ENCODE measurements around the gene PMEPA1.

PMEPA1 gene

DNA sequence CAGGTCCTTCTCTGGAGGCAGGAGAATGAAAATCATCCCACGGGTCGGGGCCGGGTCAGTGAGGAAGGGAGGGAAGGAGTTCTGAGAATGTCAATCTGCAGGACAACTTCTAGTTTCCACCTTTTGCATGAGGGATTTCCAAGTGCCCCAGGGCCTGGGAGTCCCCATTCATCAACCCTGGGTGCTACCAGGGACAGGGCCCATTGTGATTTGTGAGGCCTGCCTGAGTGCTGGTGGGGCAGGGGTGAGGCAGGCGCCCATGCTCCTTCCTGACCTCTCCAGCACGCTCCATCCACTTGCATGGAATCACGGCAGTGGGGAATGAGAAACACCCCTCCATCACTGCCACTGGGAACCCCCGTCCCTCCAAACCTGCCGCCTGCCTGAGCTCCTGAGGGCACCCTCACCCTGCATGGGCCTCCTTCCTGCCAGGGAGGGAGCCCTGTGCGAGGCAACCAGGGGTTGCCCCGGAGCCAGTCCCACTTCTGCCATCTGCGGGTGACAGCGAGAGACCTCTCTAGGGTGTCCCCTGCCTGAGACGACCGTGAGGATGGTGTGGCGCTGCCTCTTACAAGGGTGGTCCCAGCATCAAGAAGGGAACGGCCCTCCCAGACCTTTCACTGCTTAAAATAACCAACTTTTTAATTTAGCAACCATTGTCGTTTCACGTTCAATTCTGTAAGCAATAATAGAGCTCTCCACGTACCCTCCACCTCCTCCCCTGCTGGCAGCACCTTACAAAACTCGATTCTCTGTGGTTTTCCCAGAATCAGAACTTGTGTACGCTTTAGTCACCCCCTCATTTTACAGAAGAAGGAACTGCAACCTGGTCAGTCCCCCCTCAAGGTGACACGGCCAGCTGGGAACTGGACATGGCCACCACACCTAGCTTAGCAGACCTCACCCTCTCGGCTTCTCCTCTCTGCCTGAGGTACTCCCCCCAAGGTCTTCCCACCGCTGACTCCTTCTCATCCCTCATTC lies 28.6 kb downstream of the PMEPA1 start:
- Histone ChIP-seq H3K27ac (ENCODE audit: extremely low read depth, low read depth, low read length) (no peak overlapping the region), H3K4me1 (ENCODE audit: control insufficient read depth, insufficient read depth, low read length) (peaks cover 9% of the 10 kb centered on the region), H3K4me3 (ENCODE audit: low read depth, low read length) (no peak overlapping the region), H3K36me3 (ENCODE audit: control insufficient read depth in 2 of 2, insufficient read depth in 1 of 2, low read length in 2 of 2) (no peaks in the 10 kb centered on the region), H3K9me3 (ENCODE audit: control insufficient read depth, insufficient read depth, low read depth, low read length) (no peaks in the 10 kb centered on the region)
- TF ChIP-seq, protein P1, sequence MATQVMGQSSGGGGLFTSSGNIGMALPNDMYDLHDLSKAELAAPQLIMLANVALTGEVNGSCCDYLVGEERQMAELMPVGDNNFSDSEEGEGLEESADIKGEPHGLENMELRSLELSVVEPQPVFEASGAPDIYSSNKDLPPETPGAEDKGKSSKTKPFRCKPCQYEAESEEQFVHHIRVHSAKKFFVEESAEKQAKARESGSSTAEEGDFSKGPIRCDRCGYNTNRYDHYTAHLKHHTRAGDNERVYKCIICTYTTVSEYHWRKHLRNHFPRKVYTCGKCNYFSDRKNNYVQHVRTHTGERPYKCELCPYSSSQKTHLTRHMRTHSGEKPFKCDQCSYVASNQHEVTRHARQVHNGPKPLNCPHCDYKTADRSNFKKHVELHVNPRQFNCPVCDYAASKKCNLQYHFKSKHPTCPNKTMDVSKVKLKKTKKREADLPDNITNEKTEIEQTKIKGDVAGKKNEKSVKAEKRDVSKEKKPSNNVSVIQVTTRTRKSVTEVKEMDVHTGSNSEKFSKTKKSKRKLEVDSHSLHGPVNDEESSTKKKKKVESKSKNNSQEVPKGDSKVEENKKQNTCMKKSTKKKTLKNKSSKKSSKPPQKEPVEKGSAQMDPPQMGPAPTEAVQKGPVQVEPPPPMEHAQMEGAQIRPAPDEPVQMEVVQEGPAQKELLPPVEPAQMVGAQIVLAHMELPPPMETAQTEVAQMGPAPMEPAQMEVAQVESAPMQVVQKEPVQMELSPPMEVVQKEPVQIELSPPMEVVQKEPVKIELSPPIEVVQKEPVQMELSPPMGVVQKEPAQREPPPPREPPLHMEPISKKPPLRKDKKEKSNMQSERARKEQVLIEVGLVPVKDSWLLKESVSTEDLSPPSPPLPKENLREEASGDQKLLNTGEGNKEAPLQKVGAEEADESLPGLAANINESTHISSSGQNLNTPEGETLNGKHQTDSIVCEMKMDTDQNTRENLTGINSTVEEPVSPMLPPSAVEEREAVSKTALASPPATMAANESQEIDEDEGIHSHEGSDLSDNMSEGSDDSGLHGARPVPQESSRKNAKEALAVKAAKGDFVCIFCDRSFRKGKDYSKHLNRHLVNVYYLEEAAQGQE (tag by site-specific recombination; IDR thresholded peaks at IDR 0.05) = peak; percentile 45; the same call in 1 of the 2 replicates
- TF ChIP-seq ZNF10 (tag by site-specific recombination; IDR thresholded peaks at IDR 0.05) = no peak
- ChIA-PET POLR2A (interaction anchor here (1.2 to 1.4 kb wide), 2 partner anchors 18 to 28 kb away, joined by 4 read pairs; partner anchors contain the start of gene PMEPA1), CTCF (interaction anchor here (1.2 kb wide), 1 partner anchor 30 kb away, joined by 3 read pairs; no protein-coding TSS in a partner anchor)

DNA sequence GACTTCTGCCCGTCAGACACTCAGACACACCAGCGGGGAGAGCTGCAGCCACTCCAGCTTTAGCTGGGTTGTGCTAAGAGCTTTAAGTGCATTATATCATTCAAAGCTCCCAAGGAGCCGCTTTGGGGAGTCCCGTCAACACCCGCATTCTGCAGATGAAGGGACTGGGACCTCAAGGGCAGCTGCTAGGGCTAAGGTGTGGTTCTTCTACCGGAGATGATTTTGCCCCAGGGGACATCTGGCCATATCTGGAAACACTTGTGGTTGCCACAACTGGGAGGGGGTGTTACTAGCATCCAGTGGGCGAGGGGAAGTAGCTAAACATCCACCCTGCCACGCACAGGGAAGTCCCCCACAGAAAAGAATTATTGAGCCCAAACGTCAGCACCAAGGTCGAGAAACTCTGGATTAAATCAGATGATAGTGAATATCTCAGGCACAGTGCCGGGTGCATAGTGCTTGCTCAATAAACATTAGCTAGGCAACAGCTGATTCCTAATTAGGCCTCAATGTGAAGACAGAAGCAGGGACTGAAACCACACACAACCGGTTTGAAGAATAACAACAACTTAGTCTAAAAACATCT lies 29.6 kb downstream of the PMEPA1 start:
- Histone ChIP-seq H3K4me1 (ENCODE audit: control insufficient read depth, insufficient read depth, low read length) (peaks cover 9% of the 10 kb centered on the region; the same call in 1 of the 2 replicates), H3K36me3 (ENCODE audit: control insufficient read depth in 2 of 2, insufficient read depth in 1 of 2, low read length in 2 of 2) (no peaks in the 10 kb centered on the region), H3K27ac (ENCODE audit: extremely low read depth, low read depth, low read length) (no peak overlapping the region), H3K9me3 (ENCODE audit: control insufficient read depth, insufficient read depth, low read depth, low read length) (no peaks in the 10 kb centered on the region), H3K4me3 (ENCODE audit: low read depth, low read length) (no peak overlapping the region)
- TF ChIP-seq TRIM28 (IDR thresholded peaks at IDR 0.05; ENCODE audit: borderline replicate concordance, low read length) = no peak
- 0 out of 2 replicates have a peak, but pooled peaks have one; percentile 39 for TF ChIP-seq ZNF664 (tag by site-specific recombination; IDR thresholded peaks at IDR 0.05)
- CTCF ChIA-PET = interaction anchor here (0.6 to 1.2 kb wide), 4 partner anchors 11 to 1895 kb away, joined by 3 read pairs; no protein-coding TSS in a partner anchor
- POLR2A ChIA-PET = interaction anchor here (1.2 kb wide), 1 partner anchor 19 kb away, joined by 4 read pairs; no protein-coding TSS in a partner anchor

DNA sequence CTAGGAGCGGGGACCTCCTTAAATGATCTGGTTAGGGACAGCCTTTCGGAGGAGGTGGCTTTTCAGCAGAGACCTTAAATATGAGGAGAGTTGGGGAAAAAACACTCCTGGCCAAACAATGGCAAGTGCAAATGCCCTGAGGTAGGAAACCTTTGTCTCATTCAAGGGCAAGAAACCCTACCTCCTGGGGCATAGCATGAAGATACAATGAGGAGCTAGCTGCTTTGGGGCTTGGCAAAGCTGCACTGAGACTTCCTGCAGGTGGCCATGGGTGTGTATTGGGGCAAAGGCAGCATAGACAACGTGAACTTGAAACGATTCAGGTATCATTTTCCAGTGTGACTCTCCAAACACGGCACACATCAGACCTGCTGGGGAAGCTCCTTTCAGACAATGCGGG lies 30.7 kb downstream of the PMEPA1 start:
- Histone ChIP-seq H3K4me3 (ENCODE audit: low read depth, low read length) (no peak overlapping the region), H3K9me3 (ENCODE audit: control insufficient read depth, insufficient read depth, low read depth, low read length) (no peaks in the 10 kb centered on the region), H3K27ac (ENCODE audit: extremely low read depth, low read depth, low read length) (no peak overlapping the region), H3K4me1 (ENCODE audit: control insufficient read depth, insufficient read depth, low read length) (0 out of 2 replicates have a peak, but pooled peaks cover 2% of the 10 kb centered on the region), H3K36me3 (ENCODE audit: control insufficient read depth in 2 of 2, insufficient read depth in 1 of 2, low read length in 2 of 2) (no peaks in the 10 kb centered on the region)
- no peak for TF ChIP-seq ZFP3 (tag by site-specific recombination; IDR thresholded peaks at IDR 0.05; ENCODE audit: low read depth)
- TF ChIP-seq ZNF623 (tag by site-specific recombination; IDR thresholded peaks at IDR 0.05) = peak; percentile 87
- POLR2A ChIA-PET = no interaction called here
- CTCF ChIA-PET = no interaction called here

DNA sequence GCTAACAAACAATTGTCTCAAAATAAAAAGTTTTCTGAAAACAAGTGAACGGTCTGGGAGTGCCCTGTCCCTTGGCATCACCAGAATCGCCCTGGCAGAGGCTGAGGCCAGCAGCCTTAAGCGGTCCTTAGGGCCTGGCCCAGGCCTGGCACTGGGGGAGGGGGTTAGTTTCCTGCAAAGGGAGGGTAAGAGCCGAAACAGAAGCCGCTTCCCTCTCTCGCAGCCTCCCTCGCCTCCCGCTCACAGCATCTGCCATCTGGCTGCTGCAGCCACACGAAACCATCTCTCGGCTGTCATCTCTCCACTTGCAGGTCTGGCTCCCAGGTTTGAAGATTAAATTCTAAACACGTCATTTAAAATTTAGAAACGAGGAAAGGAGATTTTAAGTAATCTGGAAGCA lies 31.5 kb downstream of the PMEPA1 start:
- Histone ChIP-seq H3K9me3 (ENCODE audit: control insufficient read depth, insufficient read depth, low read depth, low read length) (no peaks in the 10 kb centered on the region), H3K27ac (ENCODE audit: extremely low read depth, low read depth, low read length) (no peak overlapping the region), H3K4me3 (ENCODE audit: low read depth, low read length) (no peak overlapping the region), H3K36me3 (ENCODE audit: control insufficient read depth in 2 of 2, insufficient read depth in 1 of 2, low read length in 2 of 2) (no peaks in the 10 kb centered on the region), H3K4me1 (ENCODE audit: control insufficient read depth, insufficient read depth, low read length) (0 out of 2 replicates have a peak, but pooled peaks cover 2% of the 10 kb centered on the region)
- ChIA-PET POLR2A (no interaction called here), CTCF (no interaction called here)
- TF ChIP-seq ZNF473 (tag by site-specific recombination; IDR thresholded peaks at IDR 0.05) (no peak), KLF1 (tag by site-specific recombination; IDR thresholded peaks at IDR 0.05) (no peak)

DNA sequence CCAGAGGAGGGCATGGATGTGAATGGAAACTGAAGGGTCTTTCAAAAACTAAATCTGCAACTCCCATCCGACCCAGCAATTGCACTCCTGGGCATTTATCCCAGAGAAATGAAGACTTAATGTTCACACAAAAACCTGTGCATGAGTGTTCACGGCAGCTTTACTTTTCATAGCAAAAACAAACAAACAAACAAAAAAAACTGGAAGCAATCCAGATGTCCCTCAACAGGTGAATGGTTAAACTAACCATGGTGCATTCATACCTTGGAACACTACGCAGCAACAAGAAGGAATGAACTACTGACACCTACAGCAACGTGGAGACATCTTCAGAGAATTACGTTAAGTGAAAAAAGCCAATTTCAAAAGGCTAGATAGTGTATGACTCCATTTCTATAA lies 32.2 kb downstream of the PMEPA1 start:
- no peaks in the 10 kb centered on the region for H3K9me3 ChIP-seq (ENCODE audit: control insufficient read depth, insufficient read depth, low read depth, low read length)
- TF ChIP-seq KLF1 (tag by site-specific recombination; IDR thresholded peaks at IDR 0.05) (no peak), ZSCAN23 (tag by site-specific recombination; IDR thresholded peaks at IDR 0.05) (no peak), SCRT2 (tag by site-specific recombination; IDR thresholded peaks at IDR 0.05) (peak; percentile 68)
- TF ChIP-seq, protein P2, sequence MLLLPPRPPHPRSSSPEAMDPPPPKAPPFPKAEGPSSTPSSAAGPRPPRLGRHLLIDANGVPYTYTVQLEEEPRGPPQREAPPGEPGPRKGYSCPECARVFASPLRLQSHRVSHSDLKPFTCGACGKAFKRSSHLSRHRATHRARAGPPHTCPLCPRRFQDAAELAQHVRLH (tag by site-specific recombination; IDR thresholded peaks at IDR 0.05) = no peak
- 0 out of 2 replicates have a peak, but pooled peaks cover 2% of the 10 kb centered on the region for H3K4me1 ChIP-seq (ENCODE audit: control insufficient read depth, insufficient read depth, low read length)
- H3K36me3 ChIP-seq (ENCODE audit: control insufficient read depth in 2 of 2, insufficient read depth in 1 of 2, low read length in 2 of 2) = no peaks in the 10 kb centered on the region
- POLR2A ChIA-PET = no interaction called here
- H3K27ac ChIP-seq (ENCODE audit: extremely low read depth, low read depth, low read length) = no peak overlapping the region
- no peak overlapping the region for H3K4me3 ChIP-seq (ENCODE audit: low read depth, low read length)
- CTCF ChIA-PET = no interaction called here
